Fibroblast of lung (primary cell): ENCODE results near the gene NXN.
"Not testable (repeated sequence)": the region's sequence is repeated elsewhere in the genome, so short reads cannot be mapped to it uniquely, and the experiment has no call there.

Source experiments
- CTCF ChIP-seq, 2 donors: IDR thresholded peaks in 1 of 2; conservative IDR thresholded peaks in 1 of 2; 1 replicate in 1 of 2; 2 replicates in 1 of 2; pipeline ENCODE4 v1.5.1; 2011 to 2012; ENCODE audit warnings: low read length in 2 of 2, control low read depth in 1 of 2, inconsistent platforms in 1 of 2, low read depth in 1 of 2, mild to moderate bottlenecking in 1 of 2
- EZH2 ChIP-seq: IDR thresholded peaks from 2 replicates; pipeline ENCODE4 v1.5.1; 2012; ENCODE audit warnings: low read length, control low read depth, mild to moderate bottlenecking; ENCODE audit errors: missing control alignments

DNA sequence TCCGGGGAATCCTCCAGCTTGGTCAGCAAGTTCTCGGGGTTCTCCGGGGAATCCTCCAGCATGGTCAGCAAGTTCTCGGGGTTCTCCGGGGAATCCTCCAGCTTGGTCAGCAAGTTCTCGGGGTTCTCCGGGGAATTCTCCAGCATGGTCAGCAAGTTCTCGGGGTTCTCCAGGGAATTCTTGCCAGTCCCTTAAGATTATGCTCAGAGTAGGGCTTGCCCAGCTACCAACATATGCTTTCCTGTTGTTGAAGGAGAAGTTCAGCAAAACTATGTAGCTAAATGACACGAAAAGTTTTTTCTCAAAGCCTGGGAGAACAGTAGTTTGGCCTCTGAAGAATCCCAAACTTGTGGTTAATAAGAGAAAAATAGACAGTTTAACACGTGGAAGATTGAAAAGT lies 112.3 kb downstream of the NXN start:
- not testable (repeated sequence) for TF ChIP-seq EZH2; CTCF (conservative IDR thresholded peaks at IDR 0.05 in 1 of 2, IDR thresholded peaks at IDR 0.05 in 1 of 2; ENCODE audit: low read depth in 1 of 2, low read length in 2 of 2)
